Measurements from ENCODE around the gene ATAD3C.
"Not testable (repeated sequence)": the region's sequence is repeated elsewhere in the genome, so short reads cannot be mapped to it uniquely, and the experiment has no call there.

DNA sequence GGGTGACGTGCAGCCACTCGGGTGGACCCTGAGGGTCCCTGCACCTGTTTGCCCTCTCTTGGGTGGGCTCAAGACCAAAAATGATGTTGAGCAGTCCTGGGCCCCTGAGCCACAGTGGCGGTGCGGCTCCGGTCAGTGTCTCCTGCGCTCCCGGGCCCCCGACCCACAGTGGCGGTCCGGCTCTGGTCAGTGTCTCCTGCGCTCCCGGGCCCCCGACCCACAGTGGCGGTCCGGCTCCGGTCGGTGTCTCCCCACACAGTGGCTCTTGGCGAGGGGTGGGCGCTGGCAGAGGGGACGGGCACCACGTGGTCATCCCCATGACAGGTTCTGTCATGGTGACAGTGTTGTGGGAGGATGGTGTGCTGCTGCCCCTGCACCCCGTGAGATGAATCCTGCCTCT is 44.8 kb downstream of the ATAD3C start:
- not testable (repeated sequence) for TF ChIP-seq POLR2AphosphoS5, POLR2A (IDR thresholded peaks at IDR 0.05)
- TF ChIP-seq, protein P1, sequence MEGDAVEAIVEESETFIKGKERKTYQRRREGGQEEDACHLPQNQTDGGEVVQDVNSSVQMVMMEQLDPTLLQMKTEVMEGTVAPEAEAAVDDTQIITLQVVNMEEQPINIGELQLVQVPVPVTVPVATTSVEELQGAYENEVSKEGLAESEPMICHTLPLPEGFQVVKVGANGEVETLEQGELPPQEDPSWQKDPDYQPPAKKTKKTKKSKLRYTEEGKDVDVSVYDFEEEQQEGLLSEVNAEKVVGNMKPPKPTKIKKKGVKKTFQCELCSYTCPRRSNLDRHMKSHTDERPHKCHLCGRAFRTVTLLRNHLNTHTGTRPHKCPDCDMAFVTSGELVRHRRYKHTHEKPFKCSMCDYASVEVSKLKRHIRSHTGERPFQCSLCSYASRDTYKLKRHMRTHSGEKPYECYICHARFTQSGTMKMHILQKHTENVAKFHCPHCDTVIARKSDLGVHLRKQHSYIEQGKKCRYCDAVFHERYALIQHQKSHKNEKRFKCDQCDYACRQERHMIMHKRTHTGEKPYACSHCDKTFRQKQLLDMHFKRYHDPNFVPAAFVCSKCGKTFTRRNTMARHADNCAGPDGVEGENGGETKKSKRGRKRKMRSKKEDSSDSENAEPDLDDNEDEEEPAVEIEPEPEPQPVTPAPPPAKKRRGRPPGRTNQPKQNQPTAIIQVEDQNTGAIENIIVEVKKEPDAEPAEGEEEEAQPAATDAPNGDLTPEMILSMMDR (IDR thresholded peaks at IDR 0.05), result not testable (repeated sequence)

Measured in gastroesophageal sphincter (tissue), 3 donors.